B cell (primary cell): ENCODE results near the gene ULK4. TPM values are rescaled to one million over a fixed set of nuclear protein-coding genes. Genes with fewer than 3 reads are reported as not detected.

Source experiments
- ATAC-seq: fragments of 200-7000 bp; cut with Tn5 transposase; one replicate; pipeline ENCODE4 v1.10.0; 2021; ENCODE audit warnings: low read depth, mild to moderate bottlenecking, moderate number of reproducible peaks, moderate library complexity
- CTCF ChIA-PET: fragments of 350-600 bp; sonication (Branson Sonifier 250); formaldehyde crosslinking; loops from one replicate; lab custom pipeline; 2021; ENCODE audit warnings: antibody characterized with exemption, inconsistent platforms; lab: Charles Lee
- POLR2A ChIA-PET: fragments of 350-600 bp; sonication (Branson Sonifier 250); formaldehyde crosslinking; loops from one replicate; lab custom pipeline; 2021; ENCODE audit warnings: antibody characterized with exemption; lab: Charles Lee
- DNase-seq: peaks from one replicate; pipeline ENCODE4 v3.0.0; 2013
- H2AFZ ChIP-seq: 2 replicates; pipeline ENCODE4 v1.6.1; 2012; ENCODE audit warnings: mild to moderate bottlenecking, low read depth, low read length; ENCODE audit not compliant: insufficient read depth, poor library complexity, severe bottlenecking
- H3K27ac ChIP-seq, 2 donors: 1 replicate in 1 of 2; 2 replicates in 1 of 2; pipeline ENCODE4 v1.5.1; 2012 to 2013; ENCODE audit warnings: low read length in 2 of 2, mild to moderate bottlenecking in 2 of 2, moderate library complexity in 1 of 2
- H3K27me3 ChIP-seq, 4 experiments: fragments of 200-600 bp in 1 of 4; sonication (generic) in 1 of 4; replicated peaks in 1 of 4; 1 replicate in 2 of 4; 2 replicates in 2 of 4; pipeline versions ENCODE4 v1.6.1 to v1.7.0; 2013 to 2016; ENCODE audit warnings: low read length in 3 of 4, mild to moderate bottlenecking in 2 of 4, mixed read lengths in 1 of 4, moderate library complexity in 1 of 4; ENCODE audit not compliant: insufficient read depth in 4 of 4, control insufficient read depth in 3 of 4; ENCODE audit errors: control extremely low read depth in 1 of 4
- H3K36me3 ChIP-seq, 2 experiments: replicated peaks in 1 of 2; 1 replicate in 1 of 2; 2 replicates in 1 of 2; pipeline versions ENCODE4 v1.6.1 to v1.7.1; 2013; ENCODE audit warnings: low read length in 1 of 2; ENCODE audit not compliant: insufficient read depth in 2 of 2, control insufficient read depth in 1 of 2; ENCODE audit errors: control extremely low read depth in 1 of 2, extremely low read depth in 1 of 2
- H3K4me1 ChIP-seq, 2 donors: fragments of 200-600 bp in 1 of 2; sonication (generic) in 1 of 2; 1 replicate in 1 of 2; 2 replicates in 1 of 2; pipeline versions ENCODE4 v1.5.1 to v1.6.1; 2013 to 2017; ENCODE audit warnings: low read length in 2 of 2; ENCODE audit not compliant: control insufficient read depth in 2 of 2, insufficient read depth in 2 of 2
- H3K4me2 ChIP-seq: replicated peaks from 2 replicates; pipeline ENCODE3; 2012; ENCODE audit warnings: mild to moderate bottlenecking, low read depth, low read length; ENCODE audit not compliant: poor library complexity, severe bottlenecking
- H3K4me3 ChIP-seq, 5 experiments: fragments of 200-600 bp in 1 of 5; sonication (generic) in 1 of 5; 1 replicate in 3 of 5; 2 replicates in 2 of 5; pipeline versions ENCODE4 v1.5.1 to v1.7.0; 2011 to 2016; ENCODE audit warnings: low read length in 4 of 5, mild to moderate bottlenecking in 4 of 5, low read depth in 2 of 5, control low read depth in 1 of 5, moderate library complexity in 1 of 5; ENCODE audit not compliant: insufficient read depth in 1 of 5; ENCODE audit errors: control extremely low read depth in 1 of 5, extremely low read depth in 1 of 5
- H3K79me2 ChIP-seq: fragments of 200-600 bp; sonication (generic); one replicate; pipeline ENCODE4 v1.6.0; 2016; ENCODE audit warnings: low read length; ENCODE audit not compliant: control insufficient read depth, insufficient read depth
- H3K9ac ChIP-seq: fragments of 200-600 bp; sonication (generic); 2 replicates; pipeline ENCODE4 v1.6.1; 2017; ENCODE audit warnings: mild to moderate bottlenecking, low read length, moderate library complexity
- H3K9me3 ChIP-seq, 3 donors: one replicate each; pipeline versions ENCODE4 v1.6.1 to v1.7.1; 2013; ENCODE audit warnings: low read length in 2 of 3; ENCODE audit not compliant: control insufficient read depth in 2 of 3, insufficient read depth in 1 of 3; ENCODE audit errors: control extremely low read depth in 1 of 3
- H4K20me1 ChIP-seq: 2 replicates; pipeline ENCODE4 v1.6.0; 2012; ENCODE audit warnings: mild to moderate bottlenecking, low read length; ENCODE audit not compliant: insufficient read depth, control insufficient read depth, poor library complexity, severe bottlenecking
- H3K27ac Mint-ChIP-seq: one replicate; pipeline ENCODE4 v1.8.0; 2021; ENCODE audit warnings: mixed read lengths
- H3K27me3 Mint-ChIP-seq: one replicate; pipeline ENCODE4 v1.8.0; 2021; ENCODE audit warnings: mixed read lengths
- H3K4me1 Mint-ChIP-seq: one replicate; pipeline ENCODE4 v1.8.0; 2021; ENCODE audit warnings: mixed read lengths
- H3K4me3 Mint-ChIP-seq: one replicate; pipeline ENCODE4 v1.8.0; 2021; ENCODE audit warnings: mixed read lengths
- H3K9me3 Mint-ChIP-seq: one replicate; pipeline ENCODE4 v1.8.0; 2022; ENCODE audit warnings: mixed read lengths; ENCODE audit not compliant: insufficient read depth
- EZH2 ChIP-seq: IDR thresholded peaks from 2 replicates; pipeline ENCODE4 v1.6.1; 2012; ENCODE audit warnings: borderline replicate concordance, low read depth, mild to moderate bottlenecking, moderate library complexity, low read length; ENCODE audit not compliant: insufficient read depth, poor library complexity, severe bottlenecking
- WGBS: methylation state at CpG from one replicate; pipeline ENCODE4 v1.1.5; 2013; ENCODE audit warnings: missing lambda C conversion rate; ENCODE audit not compliant: insufficient coverage; 5-methylcytosine and 5-hydroxymethylcytosine counted together
- intact Hi-C: fragments of 100-400 bp; cut with micrococcal nuclease; formaldehyde crosslinking; loops from one replicate; pipeline ENCODE4 v1.10.0; 2022
- polyA plus RNA-seq: library from polyadenylated mRNA; depleted of rRNA; stranded (reverse); fragments of >200 nt; gene quantifications from 2 replicates; pipeline ENCODE4 v1.2.3, GENCODE V29; 2012
- total RNA-seq, 2 donors: library from RNA; stranded (reverse); fragments of 120-200 nt in 1 of 2; gene quantifications; 1 replicate in 1 of 2; 2 replicates in 1 of 2; pipeline versions ENCODE4 v1.2.3 to v1.2.4, GENCODE V29; 2013 to 2022
- TF ChIP-seq, protein P1 (sequence below): fragments of 200-600 bp; IDR thresholded peaks from one replicate; pipeline ENCODE4 v1.8.0; 2022; ENCODE audit warnings: antibody characterized with exemption, mild to moderate bottlenecking

The ULK4 gene
- total and polyA plus RNA-seq, 2 donors (not counting 1 experiment from before 2014, with no cell fraction given) = 5.2 to 33.7 TPM

DNA sequence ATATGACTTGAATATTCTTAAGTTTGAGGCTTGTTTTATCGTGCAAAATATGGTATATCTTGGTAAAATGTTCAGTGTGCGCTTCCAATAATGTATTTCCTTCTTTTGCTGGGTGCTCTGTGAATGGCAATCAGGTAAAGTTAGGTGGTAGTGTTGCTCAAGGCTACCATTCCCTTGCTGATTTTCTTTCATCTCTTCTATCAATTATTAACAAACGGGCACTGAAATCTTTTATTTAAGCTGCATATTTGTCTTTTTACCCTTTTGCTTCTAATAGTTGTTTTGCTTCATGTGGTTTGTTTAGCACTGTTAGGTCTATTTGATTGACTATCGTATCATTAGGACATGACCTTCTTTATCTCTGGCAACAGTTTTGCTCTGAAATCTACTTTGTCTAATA, 520.3 kb downstream of the ULK4 start:
- Histone ChIP-seq H3K4me2 (no peak overlapping the region), H3K36me3 (no peaks in the 10 kb centered on the region), H3K4me1 (no peaks in the 10 kb centered on the region), H3K9ac (no peak overlapping the region), H3K4me3 (no peak overlapping the region), H4K20me1 (no peaks in the 10 kb centered on the region), H2AFZ (no peak overlapping the region), H3K79me2 (no peaks in the 10 kb centered on the region), H3K27ac (no peak overlapping the region), H3K27me3 (no peaks in the 10 kb centered on the region), H3K9me3 (no peaks in the 10 kb centered on the region)
- DNase-seq = no peak
- intact Hi-C loops = no loop called here
- H3K27ac Mint-ChIP-seq = no peak overlapping the region
- H3K4me3 Mint-ChIP-seq = no peak overlapping the region
- H3K4me1 Mint-ChIP-seq = no peaks in the 10 kb centered on the region
- no peaks in the 10 kb centered on the region for H3K9me3 Mint-ChIP-seq
- H3K27me3 Mint-ChIP-seq = no peaks in the 10 kb centered on the region
- POLR2A ChIA-PET = no interaction called here
- WGBS = no CpG with 5 or more reads among the region's 4 CpGs
- TF ChIP-seq EZH2 = no peak
- CTCF ChIA-PET = no interaction called here
- no peak for ATAC-seq

DNA sequence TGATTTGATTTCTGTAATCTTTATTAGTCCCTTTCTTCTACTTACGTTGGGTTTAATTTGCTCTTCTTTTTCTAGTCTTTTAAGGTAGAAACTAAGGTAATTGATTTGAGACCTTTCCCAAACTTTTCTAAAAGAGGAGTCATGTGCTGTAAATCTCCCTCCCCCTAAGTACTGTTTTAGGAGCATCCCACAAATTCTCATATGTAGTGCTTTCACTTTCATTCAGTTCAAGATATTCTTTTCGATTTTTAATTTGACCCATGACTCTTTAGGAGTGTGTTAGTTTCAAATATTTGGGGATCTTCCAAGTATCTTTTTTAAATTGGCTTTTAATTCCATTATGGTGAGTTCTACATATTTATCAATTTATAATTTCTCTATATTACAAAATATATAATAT, 520.8 kb downstream of the ULK4 start:
- H2AFZ ChIP-seq = no peak overlapping the region
- TF ChIP-seq EZH2 = no peak
- TF ChIP-seq, protein P1, sequence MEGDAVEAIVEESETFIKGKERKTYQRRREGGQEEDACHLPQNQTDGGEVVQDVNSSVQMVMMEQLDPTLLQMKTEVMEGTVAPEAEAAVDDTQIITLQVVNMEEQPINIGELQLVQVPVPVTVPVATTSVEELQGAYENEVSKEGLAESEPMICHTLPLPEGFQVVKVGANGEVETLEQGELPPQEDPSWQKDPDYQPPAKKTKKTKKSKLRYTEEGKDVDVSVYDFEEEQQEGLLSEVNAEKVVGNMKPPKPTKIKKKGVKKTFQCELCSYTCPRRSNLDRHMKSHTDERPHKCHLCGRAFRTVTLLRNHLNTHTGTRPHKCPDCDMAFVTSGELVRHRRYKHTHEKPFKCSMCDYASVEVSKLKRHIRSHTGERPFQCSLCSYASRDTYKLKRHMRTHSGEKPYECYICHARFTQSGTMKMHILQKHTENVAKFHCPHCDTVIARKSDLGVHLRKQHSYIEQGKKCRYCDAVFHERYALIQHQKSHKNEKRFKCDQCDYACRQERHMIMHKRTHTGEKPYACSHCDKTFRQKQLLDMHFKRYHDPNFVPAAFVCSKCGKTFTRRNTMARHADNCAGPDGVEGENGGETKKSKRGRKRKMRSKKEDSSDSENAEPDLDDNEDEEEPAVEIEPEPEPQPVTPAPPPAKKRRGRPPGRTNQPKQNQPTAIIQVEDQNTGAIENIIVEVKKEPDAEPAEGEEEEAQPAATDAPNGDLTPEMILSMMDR = no peak
- no peak for DNase-seq
- WGBS = no CpG with 5 or more reads among the region's 2 CpGs
- no peaks in the 10 kb centered on the region for H3K4me1 ChIP-seq
- CTCF ChIA-PET = no interaction called here
- H3K79me2 ChIP-seq = no peaks in the 10 kb centered on the region
- no peaks in the 10 kb centered on the region for H3K4me1 Mint-ChIP-seq
- POLR2A ChIA-PET = no interaction called here
- no peaks in the 10 kb centered on the region for H3K27me3 Mint-ChIP-seq
- no peak overlapping the region for H3K4me3 ChIP-seq
- H3K9ac ChIP-seq = no peak overlapping the region
- H3K4me3 Mint-ChIP-seq = no peak overlapping the region
- no peaks in the 10 kb centered on the region for H3K9me3 ChIP-seq
- no peaks in the 10 kb centered on the region for H3K9me3 Mint-ChIP-seq
- H3K36me3 ChIP-seq = no peaks in the 10 kb centered on the region
- intact Hi-C loops = no loop called here
- no peak overlapping the region for H3K27ac ChIP-seq
- H3K4me2 ChIP-seq = no peak overlapping the region
- ATAC-seq = no peak
- no peaks in the 10 kb centered on the region for H4K20me1 ChIP-seq
- H3K27ac Mint-ChIP-seq = no peak overlapping the region
- no peaks in the 10 kb centered on the region for H3K27me3 ChIP-seq
